K562 treated with DMSO at 1 percent for 24 hours (cell line): ENCODE data around the gene RBM19. TPM values are rescaled to one million over a fixed set of nuclear protein-coding genes. Genes with fewer than 3 reads are reported as not detected.

Experiments used
- total RNA-seq: library from RNA; unstranded; fragments of 300-600 nt; gene quantifications from 2 replicates; pipeline ENCODE4 v1.2.3, GENCODE V29; 2022; ENCODE audit warnings: low read depth; ENCODE audit not compliant: insufficient read depth

Gene RBM19, protein sequence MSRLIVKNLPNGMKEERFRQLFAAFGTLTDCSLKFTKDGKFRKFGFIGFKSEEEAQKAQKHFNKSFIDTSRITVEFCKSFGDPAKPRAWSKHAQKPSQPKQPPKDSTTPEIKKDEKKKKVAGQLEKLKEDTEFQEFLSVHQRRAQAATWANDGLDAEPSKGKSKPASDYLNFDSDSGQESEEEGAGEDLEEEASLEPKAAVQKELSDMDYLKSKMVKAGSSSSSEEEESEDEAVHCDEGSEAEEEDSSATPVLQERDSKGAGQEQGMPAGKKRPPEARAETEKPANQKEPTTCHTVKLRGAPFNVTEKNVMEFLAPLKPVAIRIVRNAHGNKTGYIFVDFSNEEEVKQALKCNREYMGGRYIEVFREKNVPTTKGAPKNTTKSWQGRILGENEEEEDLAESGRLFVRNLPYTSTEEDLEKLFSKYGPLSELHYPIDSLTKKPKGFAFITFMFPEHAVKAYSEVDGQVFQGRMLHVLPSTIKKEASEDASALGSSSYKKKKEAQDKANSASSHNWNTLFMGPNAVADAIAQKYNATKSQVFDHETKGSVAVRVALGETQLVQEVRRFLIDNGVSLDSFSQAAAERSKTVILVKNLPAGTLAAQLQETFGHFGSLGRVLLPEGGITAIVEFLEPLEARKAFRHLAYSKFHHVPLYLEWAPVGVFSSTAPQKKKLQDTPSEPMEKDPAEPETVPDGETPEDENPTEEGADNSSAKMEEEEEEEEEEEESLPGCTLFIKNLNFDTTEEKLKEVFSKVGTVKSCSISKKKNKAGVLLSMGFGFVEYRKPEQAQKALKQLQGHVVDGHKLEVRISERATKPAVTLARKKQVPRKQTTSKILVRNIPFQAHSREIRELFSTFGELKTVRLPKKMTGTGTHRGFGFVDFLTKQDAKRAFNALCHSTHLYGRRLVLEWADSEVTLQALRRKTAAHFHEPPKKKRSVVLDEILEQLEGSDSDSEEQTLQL
- total RNA-seq, result 16.0 and 17.6 TPM in 2 replicates

GRCh38 chr12:113965951-113966797, at the start of gene RBM19:
Gene RBM19, minus strand, starts transcription at chr12:113966325. Its CDS starts 98 bp downstream, at chr12:113966227.

